ENCODE data around the gene REL.

GRCh38 chr2:60875520-60875919 lies 5.9 kb upstream of the REL start:
- TF ChIP-seq CTCF (IDR thresholded peaks at IDR 0.05), result no peak
- no peak for TF ChIP-seq POLR2A (IDR thresholded peaks at IDR 0.05)
